Tibial nerve (tissue), 3 donors: ENCODE data around the gene SCO1.

ENCODE experiments used
- POLR2A ChIP-seq, 2 donors: fragments of 450-650 bp; IDR thresholded peaks; one replicate each; pipeline ENCODE4 v1.6.1; 2017; ENCODE audit warnings: antibody characterized with exemption in 2 of 2, mild to moderate bottlenecking in 2 of 2, moderate library complexity in 2 of 2
- TF ChIP-seq, protein P1 (sequence below), 5 experiments: fragments of 200-600 bp in 3 of 5; fragments of 450-650 bp in 2 of 5; sonication (generic) in 3 of 5; IDR thresholded peaks; one replicate each; pipeline ENCODE4 v1.5.1; 2016 to 2019; ENCODE audit warnings: antibody characterized with exemption in 5 of 5, mild to moderate bottlenecking in 3 of 5, moderate library complexity in 2 of 5

DNA sequence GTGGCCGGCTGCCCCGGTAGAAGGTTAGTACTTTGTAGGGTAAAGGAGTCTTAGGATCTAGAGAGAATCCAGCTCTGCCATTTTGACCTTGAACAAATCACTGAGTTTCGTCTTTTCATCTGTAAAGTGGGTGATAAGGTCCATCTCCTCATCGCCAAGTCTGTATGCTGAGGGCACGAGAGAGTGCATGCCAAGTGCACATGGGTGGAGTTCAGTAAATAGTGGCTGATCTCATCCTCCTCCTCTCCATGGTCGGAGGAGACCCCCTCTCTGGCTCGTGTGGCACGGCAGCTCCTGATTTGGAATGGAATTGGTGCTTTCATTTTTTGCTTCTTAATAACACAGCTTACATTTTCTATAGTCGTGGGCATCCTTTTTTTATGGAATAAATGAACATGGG, 70.9 kb downstream of the SCO1 start:
- TF ChIP-seq, protein P1, sequence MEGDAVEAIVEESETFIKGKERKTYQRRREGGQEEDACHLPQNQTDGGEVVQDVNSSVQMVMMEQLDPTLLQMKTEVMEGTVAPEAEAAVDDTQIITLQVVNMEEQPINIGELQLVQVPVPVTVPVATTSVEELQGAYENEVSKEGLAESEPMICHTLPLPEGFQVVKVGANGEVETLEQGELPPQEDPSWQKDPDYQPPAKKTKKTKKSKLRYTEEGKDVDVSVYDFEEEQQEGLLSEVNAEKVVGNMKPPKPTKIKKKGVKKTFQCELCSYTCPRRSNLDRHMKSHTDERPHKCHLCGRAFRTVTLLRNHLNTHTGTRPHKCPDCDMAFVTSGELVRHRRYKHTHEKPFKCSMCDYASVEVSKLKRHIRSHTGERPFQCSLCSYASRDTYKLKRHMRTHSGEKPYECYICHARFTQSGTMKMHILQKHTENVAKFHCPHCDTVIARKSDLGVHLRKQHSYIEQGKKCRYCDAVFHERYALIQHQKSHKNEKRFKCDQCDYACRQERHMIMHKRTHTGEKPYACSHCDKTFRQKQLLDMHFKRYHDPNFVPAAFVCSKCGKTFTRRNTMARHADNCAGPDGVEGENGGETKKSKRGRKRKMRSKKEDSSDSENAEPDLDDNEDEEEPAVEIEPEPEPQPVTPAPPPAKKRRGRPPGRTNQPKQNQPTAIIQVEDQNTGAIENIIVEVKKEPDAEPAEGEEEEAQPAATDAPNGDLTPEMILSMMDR (IDR thresholded peaks at IDR 0.05) = no peak
- no peak for TF ChIP-seq POLR2A (IDR thresholded peaks at IDR 0.05)
